Activated gamma-delta T cell (primary cell): ENCODE data around the gene KDM4C.
"Not testable (repeated sequence)": the region's sequence is repeated elsewhere in the genome, so short reads cannot be mapped to it uniquely, and the experiment has no call there.

Experiments used
- DNase-seq: peaks from one replicate; lab custom pipeline; 2025; lab: John Stamatoyannopoulos, UW

The KDM4C gene

DNA sequence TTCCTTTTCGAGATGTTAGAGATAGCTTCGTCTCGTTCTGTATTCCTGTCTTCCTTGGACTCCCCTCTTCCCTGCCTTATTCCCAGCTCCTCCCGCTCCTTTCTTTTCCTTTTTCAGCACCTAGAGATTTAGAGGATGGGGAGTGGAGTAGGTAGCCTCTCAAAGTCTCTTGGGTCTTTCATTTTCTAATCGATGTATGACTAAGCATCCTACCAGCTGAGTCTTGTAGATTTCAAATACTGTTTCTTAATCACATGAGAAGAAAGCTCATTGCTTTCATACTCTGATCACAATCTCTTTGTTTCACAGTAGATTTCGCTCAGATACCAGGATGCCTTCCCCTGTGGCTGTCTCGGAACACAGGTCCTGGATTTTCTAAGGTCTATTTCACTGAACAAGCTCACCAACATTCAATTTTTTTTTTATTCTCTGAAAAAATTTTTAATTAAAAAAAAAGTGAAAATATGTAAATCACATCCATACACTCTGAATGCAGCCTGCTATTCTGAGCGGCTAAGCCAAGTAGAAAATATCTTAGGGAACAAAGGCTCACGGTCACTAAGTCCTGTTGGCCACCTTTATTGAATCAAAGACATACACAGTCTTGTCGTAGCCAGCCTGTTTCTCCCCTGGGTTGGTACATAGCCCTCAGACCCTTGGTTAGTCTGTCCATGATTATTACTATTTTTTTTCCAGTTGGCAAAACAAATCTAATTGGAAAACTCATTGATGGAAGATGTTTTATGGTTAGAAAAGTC is 413.8 kb downstream of the KDM4C start:
- DNase-seq = no peak

DNA sequence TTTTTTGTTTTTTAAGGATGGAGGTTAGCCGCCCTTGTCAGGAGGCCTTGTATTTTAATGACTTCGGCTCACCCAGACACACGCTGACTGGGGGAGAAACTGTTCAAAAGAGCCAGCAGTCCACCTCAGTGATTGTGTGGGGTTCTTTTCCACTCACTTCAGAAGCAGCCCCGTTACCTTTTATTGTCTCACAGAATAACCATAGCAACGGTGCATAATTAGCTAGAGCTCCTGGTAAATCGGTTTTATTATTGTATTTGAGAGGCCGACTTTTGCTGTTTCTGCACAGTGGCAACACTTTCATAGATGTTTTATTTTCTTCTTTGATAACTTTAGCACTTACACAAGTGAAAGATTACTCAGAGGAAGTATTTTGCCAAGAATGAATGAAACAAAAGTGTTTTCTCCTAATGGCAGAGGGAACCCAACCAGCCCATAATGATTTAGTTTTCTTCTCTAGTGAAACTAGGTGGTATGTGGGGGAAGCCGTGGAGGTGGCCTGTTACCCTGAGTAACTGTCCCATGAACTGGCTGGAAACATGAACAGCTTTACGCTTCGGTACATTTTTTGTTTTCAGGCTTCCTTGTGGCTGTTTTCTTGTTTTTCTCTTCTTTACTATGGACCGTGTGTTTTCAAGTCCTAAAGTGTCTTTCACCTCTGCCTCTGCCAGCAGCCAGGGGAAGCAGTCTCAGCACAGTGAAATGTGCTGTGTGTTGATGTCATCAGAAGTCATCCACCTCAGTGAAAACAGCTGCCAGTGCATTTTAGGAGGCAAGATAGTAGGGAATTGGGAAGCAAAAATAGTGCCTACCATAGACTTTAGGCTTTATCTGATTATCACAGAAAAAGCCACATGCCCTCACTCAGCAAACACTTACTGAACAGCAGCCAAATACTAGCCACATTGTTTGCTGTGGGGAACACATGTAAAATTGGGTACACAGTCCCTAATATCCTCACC is 414.7 kb downstream of the KDM4C start:
- no peak for DNase-seq

DNA sequence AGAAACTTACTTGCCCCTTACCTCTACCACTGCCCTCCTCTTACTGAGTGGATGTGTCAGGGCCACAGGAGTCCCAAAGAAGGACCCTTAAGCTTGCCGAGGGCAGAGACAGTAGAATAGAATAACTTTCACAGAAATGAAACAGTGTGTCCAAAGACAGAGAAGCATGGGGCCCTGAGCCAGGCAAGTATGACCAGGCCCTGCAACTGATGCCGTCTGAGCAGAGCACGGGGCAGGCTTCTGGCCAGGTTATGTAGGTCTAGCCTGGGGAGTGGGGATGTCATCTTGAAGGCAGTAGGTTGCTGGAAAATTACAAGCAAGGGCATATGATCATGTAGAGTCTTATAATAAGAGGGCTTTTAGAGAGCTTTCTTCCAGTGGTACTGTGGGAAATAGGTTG is 415.4 kb downstream of the KDM4C start:
- no peak for DNase-seq

DNA sequence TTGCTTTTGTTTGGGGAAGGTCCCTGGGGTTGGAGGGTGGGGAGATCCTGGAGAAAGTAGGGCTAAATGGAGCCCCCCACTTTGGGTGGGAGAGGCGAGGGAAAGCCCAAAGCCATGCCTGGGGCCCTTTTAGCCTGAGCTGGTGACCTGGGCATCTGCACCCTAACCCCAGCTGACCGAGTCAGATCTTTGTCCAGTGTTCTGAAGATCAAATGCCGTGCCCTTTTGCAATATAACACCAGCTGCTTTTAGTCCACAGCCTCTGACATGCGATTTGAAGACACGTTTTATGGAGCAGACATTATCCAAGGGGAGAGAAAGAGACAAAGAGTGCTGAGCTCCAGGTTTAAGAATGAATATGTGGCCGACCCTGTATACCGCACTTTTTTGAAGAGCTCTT is 416.5 kb downstream of the KDM4C start:
- no peak for DNase-seq

DNA sequence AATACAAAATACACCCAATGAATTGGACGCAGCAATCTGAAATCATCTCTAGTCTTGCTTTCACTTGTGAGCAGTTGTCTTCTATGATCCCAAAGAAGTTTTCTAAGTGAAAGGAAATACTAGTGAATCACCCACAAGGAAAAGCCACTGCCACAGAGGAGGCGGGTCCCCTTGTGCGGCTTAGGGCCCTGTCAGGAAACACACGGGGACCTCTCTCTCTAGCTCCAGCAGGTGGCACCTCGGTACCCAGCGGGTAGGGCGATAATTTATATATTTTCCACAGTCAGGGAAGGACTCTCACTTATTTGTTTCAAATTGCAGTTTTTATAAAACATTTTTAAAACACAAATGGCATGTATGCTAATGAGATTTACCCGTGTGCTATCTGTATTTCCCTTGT is 417.1 kb downstream of the KDM4C start:
- DNase-seq = no peak

DNA sequence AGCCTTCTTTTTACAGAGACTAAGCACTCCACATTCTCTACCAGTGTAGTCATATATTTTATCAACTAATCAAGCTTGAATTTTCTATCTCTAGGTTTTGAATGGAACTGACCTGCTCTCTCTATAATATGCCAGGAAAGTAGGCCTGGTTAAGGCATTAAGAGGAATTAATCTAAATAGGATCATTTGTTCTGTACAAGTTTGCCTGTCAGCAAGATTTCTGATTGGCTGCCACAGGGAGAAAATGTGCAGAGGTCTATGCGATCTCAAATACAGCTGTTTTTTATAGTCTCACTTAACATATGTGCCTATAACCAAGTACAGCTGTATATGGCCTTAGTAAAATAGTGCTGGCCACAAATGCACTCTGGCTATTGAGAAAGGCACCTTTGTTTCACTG is 418.8 kb downstream of the KDM4C start:
- DNase-seq = no peak

DNA sequence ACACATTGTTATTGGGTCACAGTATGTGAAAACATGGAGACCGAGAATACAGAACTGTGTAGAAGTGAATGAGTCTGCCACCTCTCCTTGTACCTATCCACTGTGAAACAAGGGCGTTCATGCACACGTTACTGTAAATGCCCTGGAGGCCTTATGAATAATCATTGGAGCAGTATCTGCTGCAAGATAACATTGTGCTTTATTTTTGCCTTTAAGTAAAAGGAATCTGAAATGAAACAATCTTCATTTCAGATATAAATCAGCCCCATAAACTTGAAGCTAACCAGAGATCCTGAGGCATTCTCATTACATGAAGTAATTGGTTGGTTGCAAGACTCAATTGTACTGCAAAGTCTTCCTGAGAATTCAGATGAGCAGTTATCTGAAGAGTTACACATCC is 419.6 kb downstream of the KDM4C start:
- no peak for DNase-seq

DNA sequence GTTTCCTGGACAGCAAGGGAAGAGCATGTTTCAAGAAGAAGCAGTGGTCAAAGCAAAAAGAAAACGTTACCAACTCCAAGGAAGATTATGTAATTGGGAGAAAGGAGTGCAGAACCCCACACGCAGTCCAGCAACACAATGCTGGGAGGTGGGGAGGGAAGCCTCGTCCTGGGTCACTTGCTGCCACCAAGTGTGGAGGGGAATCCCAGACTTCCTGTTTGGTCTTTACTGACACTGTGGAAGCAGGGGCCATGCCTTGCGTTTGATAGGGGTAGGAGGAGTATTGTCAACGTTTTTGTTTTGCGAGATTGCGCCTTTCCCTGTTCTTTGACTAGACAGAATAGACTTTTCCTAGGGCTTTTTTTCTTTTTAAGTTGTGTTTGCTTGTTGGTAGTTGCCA is 421.0 kb downstream of the KDM4C start:
- DNase-seq = no peak

DNA sequence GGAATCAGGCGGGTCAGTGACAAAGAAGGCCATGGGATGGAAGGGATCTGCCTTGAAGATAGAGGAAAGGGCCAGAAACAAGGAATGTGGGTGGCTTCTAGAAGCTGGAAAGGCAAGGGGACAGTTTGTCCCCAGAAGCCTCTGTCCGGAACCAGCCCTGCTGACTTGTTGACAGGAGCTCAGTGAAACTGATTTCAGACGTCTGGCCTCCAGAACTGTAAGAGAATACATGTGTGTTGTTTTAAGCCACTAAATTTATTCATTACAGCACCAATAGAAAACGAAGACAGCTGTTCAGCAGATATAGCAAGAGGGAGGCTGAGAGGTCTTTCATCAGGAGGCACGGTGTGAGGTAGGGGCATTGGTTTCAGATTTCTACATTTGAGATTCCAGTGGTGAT is 422.5 kb downstream of the KDM4C start:
- no peak for DNase-seq

DNA sequence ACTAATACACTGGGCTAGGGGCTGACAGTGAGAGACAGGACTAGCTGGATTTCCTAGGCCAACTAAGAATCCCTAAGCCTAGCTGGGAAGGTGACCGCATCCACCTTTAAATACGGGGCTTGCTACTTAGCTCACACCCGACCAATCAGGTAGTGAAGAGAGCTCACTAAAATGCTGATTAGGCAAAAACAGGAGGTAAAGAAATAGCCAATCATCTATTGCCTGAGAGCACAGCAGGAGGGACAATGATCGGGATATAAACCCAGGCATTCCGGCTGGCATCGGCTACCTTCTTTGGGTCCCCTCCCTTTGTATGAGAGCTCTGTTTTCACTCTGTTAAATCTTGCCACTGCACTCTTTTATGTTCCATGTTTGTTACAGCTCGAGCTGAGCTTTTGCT is 425.4 kb downstream of the KDM4C start:
- not testable (repeated sequence) for DNase-seq

DNA sequence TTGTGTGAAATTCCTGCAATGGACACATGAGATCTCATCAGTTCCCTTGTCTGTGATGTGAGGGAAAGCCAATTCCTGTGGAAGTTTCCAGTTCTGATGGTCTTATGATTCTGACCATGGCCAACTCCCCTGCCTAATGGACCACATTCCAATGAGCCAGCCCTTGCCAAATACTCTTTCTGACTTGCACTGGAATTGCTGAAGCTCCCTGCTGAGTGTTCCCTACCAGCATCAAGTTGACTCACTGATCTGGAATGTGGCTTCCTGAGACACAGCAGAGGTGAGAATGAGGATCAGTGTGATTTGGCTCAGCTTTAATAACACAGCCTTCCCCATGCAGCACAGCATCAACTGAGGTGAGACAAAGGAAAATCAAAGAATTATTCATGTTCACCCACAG is 427.8 kb downstream of the KDM4C start:
- DNase-seq = no peak

DNA sequence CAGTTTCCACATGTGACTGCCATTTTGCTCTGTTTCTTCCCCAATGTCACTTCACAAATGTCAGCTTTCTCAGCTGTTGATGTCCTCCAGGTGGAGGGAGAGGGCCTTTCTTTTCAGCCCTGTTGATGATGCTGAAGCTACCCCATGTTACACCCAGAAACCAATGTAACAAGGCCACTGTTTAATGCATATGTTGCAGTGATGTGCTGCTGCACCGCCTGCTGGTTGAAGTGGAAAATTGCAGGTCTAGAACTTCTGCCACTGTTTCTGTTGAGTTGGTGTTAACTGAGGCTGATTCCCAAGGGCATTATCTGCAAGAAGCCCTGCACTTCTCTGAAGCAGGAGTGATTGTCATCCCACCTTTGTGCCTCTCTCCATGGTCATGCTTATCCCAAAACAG is 428.4 kb downstream of the KDM4C start:
- no peak for DNase-seq

DNA sequence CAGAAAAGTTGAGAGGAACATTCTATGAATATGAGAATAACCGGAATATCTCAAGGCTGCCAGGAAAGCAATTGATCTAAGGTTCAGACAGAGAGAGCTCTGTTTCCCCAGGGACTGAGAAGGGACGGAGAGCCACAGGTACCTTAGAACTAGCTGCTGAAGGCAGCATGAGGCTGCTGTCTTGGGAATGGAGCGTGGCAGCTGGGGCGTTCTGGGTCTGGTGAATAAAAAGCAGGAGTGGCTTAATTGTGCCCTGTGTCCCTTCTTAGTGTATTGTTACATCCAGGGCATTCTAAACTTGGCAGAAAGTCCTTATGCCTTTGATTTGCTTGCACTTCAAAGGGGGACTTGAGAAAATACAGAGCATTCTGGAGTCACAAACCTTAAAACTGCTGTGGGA is 434.5 kb downstream of the KDM4C start:
- DNase-seq = no peak

DNA sequence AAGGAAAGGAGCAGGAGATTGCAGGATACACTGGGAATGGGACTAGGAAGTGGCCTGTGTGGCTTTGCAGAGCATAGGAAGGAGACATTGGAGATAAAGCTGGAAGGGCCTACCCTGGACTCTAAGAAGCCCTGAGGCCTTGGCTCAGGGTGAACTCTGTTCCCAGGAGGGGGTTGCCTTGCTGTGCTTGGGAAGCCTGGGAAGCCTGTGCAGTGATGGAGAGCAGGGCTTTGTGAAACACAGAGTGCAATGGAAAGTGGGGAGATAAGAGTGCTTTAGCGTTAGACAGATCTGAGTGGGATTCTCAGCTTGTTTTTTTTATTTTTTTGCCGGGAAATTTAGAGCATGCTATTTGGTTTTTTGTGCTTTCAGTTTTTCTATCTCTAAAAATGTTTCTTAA is 437.8 kb downstream of the KDM4C start:
- no peak for DNase-seq

DNA sequence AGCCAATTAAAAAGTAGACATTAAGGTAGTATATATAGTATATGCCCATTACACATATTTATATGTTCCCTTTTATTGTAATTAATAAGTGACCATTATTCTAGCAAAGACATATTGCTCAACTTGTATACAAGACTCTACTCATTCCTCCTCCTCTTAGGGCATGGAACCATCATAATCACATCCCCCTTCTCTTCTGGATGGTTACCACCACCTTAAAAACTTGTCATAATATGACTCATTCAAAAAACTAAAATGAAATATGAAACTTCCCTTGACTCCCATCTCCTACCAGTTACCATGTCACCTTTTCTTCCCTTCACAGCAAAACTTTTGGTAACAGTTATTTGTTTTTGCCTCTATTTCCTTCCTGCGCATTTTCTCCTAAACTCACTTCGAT is 438.7 kb downstream of the KDM4C start:
- no peak for DNase-seq

DNA sequence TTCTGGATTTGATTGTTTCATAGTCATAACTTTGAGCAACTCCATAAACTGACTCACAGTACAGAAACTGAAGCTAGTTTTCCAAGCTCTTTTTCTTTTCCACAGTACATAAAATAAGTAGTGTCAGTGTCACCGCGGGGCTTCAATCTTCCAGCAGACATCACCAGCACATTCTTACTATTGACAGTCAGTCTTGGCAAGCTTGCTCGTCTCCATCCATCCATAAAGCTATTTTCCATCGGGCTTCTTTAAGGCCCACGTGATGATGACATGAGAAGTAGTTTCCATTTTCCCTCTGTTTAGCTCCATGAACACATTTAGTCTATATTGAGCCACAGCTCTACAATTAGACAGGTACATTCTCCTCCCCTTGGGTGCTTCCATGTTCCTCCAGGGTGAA is 443.4 kb downstream of the KDM4C start:
- DNase-seq = no peak

DNA sequence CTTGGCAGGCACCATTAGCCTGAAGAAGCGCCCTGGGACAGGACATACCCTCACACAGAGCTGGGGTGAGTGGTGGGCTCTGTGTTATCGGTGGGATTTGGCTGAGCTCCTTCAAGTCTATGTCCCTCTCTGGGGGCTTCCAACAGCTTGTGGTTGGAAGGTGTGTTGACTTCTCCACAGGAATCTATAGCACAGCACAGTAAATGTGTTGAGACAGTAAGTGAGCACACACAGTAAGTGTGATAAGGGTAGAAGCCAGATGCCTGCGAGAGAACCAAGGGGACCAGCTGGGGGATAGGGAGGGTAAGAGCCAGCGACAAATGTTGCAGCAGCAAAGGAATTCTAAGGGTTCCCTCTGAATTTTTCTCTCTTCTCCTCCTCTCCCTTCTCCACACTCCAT is 448.0 kb downstream of the KDM4C start:
- no peak for DNase-seq

DNA sequence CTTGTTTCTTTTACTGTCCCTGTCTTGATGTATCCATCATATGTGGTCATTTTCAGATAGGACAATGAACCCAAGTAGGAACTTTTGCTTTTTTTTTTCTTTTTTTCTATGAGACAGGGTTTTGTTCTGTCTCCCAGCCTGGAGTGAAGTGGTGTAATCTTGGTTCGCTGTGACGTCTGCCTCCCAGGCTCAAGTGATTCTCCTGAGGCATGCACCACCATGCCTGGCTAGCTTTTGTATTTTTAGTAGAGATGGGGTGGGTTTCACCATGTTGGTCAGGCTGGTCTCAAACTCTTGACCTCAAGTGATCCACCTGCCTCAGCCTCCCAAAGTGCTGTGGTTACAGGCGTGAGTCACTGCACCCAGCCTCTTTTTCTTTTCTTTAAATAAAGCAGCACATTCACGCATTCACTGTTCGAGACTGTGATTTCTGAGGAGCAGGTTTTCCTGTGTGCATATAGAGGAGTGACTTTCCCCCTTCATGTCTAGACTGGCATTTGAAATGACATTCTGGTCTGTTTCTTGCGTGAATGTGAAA is 448.5 kb downstream of the KDM4C start:
- DNase-seq = no peak

DNA sequence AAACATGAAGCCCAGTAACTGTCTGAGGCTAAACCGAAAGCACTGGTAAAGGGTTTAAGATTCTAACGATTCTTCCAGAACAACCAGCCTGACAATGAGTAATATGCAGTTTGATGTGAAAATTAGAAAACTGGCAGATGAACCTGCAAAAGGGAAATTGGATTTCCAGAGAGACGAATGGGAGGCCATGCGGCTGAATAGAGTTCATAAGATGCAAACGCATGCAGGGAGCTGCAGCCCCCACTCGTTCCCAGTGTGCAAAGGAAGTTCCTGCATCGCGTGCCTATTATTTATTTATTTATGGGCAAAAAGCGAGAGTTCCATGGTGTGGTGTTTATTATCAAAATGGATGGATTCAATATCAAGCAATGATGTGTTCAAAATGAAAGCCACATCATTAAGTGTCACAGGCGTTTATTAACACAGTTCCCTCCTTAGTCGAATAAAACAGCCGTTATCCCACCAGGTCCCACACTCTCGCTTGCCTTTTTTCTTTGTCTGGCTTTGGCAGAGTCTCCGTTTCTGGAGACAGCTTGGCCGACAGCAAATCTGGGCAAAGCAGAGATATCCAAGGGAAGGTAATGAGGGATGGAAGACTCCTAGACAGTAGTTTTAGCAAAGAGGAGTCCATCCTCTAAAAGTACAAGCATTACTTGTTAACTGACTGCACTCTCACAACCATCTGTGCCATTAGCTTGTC is 451.4 kb downstream of the KDM4C start:
- DNase-seq = no peak

DNA sequence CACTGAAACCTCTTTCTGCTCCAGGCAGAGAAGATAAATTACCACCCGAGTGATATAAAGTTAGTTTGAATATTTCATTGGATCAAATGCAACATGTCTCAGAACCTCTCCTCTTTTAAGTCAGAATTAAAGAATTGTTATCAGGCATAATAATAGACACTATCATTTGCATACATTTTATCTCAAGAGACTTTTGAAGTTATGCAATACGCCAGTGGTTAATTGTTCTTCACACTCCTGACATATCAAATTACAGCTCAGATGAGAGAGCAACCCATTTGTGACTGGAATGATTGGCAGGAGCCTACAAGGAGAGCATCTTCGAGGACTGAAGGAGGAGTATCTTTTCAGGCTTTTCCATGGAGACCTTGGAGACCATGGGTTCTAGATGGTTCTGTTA is 452.2 kb downstream of the KDM4C start:
- DNase-seq = no peak

DNA sequence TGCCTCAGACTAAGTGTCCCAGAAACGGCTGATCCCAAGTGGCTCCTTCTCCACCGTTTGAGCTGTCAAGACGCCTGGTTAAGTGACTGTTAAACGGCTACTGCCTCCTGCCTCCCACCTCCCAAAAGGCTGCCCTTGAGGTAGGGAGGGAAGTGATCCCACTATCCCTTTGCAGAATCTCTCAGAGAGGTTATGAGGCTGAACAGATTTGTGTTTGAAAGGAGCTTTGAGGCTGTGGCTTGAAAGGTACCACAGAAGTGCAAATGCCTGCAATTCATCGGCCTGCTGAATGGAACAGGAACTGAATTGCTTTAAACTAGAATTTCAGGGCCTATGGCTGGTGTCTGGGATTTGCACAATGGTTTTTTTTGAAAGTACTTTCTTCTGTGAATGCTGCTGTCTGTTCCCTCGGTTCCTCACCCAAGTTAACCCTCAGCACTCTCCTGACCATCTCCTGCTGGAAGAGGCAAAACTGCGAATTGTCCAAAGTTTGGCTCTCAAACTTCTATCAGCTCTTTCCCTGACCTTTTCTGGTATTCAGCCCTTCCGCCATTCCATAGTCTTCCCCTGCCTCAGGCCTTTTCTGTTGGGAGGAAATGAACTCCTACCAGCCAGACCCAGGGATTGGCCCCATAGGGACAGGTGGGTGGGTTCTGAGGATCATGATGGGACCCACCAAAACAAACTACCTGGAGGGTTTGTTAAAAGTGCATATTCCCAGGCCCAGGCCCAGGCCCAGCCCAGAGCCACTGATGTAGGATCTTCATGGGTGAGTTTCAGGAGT is 453.3 kb downstream of the KDM4C start:
- no peak for DNase-seq

DNA sequence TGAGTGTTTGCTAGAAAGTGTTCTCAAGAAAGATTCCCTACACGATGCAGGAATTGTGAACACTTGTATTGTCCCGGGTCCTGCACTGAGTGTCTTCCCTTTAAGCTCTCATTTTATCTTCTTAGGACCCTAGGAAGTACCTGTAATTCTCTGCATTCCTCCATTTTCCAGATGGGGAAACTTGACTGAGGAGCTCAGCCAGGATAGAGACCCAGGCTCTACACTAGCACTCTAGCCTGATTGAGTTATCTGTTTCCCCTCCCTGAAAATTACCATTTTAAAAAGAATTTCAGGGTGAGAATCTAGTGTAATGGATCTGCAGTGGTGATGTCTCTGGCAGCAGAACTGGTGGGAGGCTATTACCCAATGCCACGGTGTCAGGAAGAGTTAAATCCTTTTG is 453.9 kb downstream of the KDM4C start:
- no peak for DNase-seq
